Measurements from ENCODE around the gene CDH2. TPM values are rescaled to one million over a fixed set of nuclear protein-coding genes. Genes with fewer than 3 reads are reported as not detected.
A peak's percentile ranks its signal among the peaks of the same experiment; 100 is the strongest.

The CDH2 gene
- polyA plus RNA-seq, 1 donor from 2014 or later: 199 TPM

DNA sequence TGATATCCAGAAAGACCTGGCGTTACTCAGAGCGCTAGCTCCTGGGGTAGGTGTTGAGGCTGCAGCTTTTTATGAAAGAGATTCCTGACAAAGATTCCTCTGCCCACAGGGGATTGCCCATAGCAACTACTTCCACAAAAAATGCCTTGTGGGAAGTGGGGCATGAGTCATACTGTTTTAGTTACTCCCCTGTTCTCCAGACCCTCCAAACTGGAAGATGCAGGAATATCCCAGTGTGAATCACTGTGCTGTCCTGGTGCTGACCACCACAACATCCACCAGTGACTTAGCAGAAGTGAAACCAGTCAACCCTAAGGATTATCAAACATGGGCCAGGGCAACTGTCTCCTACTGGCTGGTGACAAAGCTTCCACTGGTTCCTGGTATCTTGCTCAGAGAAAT is 61.8 kb downstream of the CDH2 start:
- Histone ChIP-seq H3K4me2 (ENCODE audit: low read length) (no peak overlapping the region), H3K9ac (ENCODE audit: low read length) (no peak overlapping the region), H3K27ac (ENCODE audit: low read length) (no peak overlapping the region), H2AFZ (ENCODE audit: low read depth, low read length) (no peak overlapping the region), H3K4me3 (ENCODE audit: low read length) (no peak overlapping the region), H3F3A (ENCODE audit: insufficient read depth, low read length, poor library complexity, severe bottlenecking) (no peaks in the 10 kb centered on the region), H3K9me3 (ENCODE audit: low read length) (no peaks in the 10 kb centered on the region), H3K36me3 (ENCODE audit: insufficient read depth, low read length) (no peaks in the 10 kb centered on the region), H4K20me1 (ENCODE audit: insufficient read depth) (peaks cover 8% of the 10 kb centered on the region), H3K79me2 (replicated peaks; ENCODE audit: insufficient read depth, low read length) (peaks cover 100% of the 10 kb centered on the region), H3K9me2 (ENCODE audit: insufficient read depth, low read length) (no peaks in the 10 kb centered on the region), H3K27me3 (ENCODE audit: insufficient read depth, low read depth, low read length) (no peaks in the 10 kb centered on the region)
- TF ChIP-seq RAD21 (conservative IDR thresholded peaks at IDR 0.05): no peak
- no peak for TF ChIP-seq REST (IDR thresholded peaks at IDR 0.05; ENCODE audit: borderline replicate concordance)
- TF ChIP-seq POLR2AphosphoS5 (IDR thresholded peaks at IDR 0.05): no peak
- TF ChIP-seq TAF1 (IDR thresholded peaks at IDR 0.05; ENCODE audit: low read depth): no peak
- no peak for TF ChIP-seq EZH2 (IDR thresholded peaks at IDR 0.05; ENCODE audit: borderline replicate concordance, insufficient read depth, low read length, poor library complexity, severe bottlenecking)
- TF ChIP-seq EP300 (conservative IDR thresholded peaks at IDR 0.05; ENCODE audit: poor library complexity, severe bottlenecking): no peak
- TF ChIP-seq MXI1 (conservative IDR thresholded peaks at IDR 0.05; ENCODE audit: poor library complexity, severe bottlenecking): no peak
- no peak for TF ChIP-seq SMC3 (conservative IDR thresholded peaks at IDR 0.05; ENCODE audit: poor library complexity)
- TF ChIP-seq, protein P1, sequence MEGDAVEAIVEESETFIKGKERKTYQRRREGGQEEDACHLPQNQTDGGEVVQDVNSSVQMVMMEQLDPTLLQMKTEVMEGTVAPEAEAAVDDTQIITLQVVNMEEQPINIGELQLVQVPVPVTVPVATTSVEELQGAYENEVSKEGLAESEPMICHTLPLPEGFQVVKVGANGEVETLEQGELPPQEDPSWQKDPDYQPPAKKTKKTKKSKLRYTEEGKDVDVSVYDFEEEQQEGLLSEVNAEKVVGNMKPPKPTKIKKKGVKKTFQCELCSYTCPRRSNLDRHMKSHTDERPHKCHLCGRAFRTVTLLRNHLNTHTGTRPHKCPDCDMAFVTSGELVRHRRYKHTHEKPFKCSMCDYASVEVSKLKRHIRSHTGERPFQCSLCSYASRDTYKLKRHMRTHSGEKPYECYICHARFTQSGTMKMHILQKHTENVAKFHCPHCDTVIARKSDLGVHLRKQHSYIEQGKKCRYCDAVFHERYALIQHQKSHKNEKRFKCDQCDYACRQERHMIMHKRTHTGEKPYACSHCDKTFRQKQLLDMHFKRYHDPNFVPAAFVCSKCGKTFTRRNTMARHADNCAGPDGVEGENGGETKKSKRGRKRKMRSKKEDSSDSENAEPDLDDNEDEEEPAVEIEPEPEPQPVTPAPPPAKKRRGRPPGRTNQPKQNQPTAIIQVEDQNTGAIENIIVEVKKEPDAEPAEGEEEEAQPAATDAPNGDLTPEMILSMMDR (IDR thresholded peaks at IDR 0.05; ENCODE audit: poor library complexity, severe bottlenecking): no peak

DNA sequence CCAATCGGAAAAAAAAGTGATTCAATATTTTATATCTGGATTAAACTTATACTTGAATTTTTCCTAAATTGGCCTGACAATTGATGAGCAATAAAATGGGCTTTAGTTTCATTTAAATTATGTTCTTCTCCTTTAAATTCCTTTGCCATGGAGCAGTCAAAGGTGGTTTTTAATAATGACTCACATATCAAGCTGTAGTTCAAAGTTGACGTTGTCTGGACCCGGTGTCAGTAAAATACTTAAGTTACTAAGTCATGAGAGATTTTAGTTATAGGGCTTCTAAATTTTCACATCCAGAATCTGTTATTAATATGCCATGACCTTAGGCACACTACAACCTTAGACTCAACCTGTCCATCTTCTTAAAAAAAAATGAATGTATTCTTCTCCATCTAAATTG is 62.5 kb downstream of the CDH2 start:
- Histone ChIP-seq H3K36me3 (ENCODE audit: insufficient read depth, low read length) (no peaks in the 10 kb centered on the region), H3K79me2 (replicated peaks; ENCODE audit: insufficient read depth, low read length) (peaks cover 100% of the 10 kb centered on the region), H3K9me2 (ENCODE audit: insufficient read depth, low read length) (no peaks in the 10 kb centered on the region), H3F3A (ENCODE audit: insufficient read depth, low read length, poor library complexity, severe bottlenecking) (no peaks in the 10 kb centered on the region), H2AFZ (ENCODE audit: low read depth, low read length) (no peak overlapping the region), H3K27ac (ENCODE audit: low read length) (peak overlapping the region; percentile 56), H3K9ac (ENCODE audit: low read length) (no peak overlapping the region), H4K20me1 (ENCODE audit: insufficient read depth) (peaks cover 10% of the 10 kb centered on the region), H3K4me2 (ENCODE audit: low read length) (no peak overlapping the region), H3K4me3 (ENCODE audit: low read length) (no peak overlapping the region), H3K9me3 (ENCODE audit: low read length) (no peaks in the 10 kb centered on the region), H3K27me3 (ENCODE audit: insufficient read depth, low read depth, low read length) (no peaks in the 10 kb centered on the region)
- TF ChIP-seq RAD21 (conservative IDR thresholded peaks at IDR 0.05): no peak
- TF ChIP-seq SMC3 (conservative IDR thresholded peaks at IDR 0.05; ENCODE audit: poor library complexity): no peak
- TF ChIP-seq, protein P1 (IDR thresholded peaks at IDR 0.05; ENCODE audit: poor library complexity, severe bottlenecking): no peak
- no peak for TF ChIP-seq TAF1 (IDR thresholded peaks at IDR 0.05; ENCODE audit: low read depth)
- TF ChIP-seq MXI1 (conservative IDR thresholded peaks at IDR 0.05; ENCODE audit: poor library complexity, severe bottlenecking): no peak
- TF ChIP-seq EZH2 (IDR thresholded peaks at IDR 0.05; ENCODE audit: borderline replicate concordance, insufficient read depth, low read length, poor library complexity, severe bottlenecking): no peak
- no peak for TF ChIP-seq EP300 (conservative IDR thresholded peaks at IDR 0.05; ENCODE audit: poor library complexity, severe bottlenecking)
